ENCODE results near the gene APBB3.
A peak's percentile ranks its signal among the peaks of the same experiment; 100 is the strongest.

APBB3 gene

DNA sequence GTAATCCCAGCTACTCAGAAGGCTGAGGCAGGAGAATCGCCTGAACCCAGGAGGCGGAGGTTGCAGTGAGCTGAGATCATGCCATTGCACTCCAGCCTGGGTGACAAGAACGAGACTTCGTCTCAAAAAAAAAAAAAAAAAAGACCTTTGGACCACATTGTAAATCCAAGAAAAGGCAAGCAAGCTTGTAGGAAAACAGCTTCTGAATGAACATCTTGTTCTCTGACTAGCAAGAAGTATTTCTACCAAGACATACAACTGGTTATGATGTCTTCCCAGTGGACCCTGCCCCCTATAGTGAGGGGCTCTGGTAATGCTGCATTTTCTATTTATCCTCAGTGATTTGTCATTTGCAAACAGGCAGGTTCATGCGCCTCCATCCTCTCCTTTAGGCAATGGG lies 21.4 kb downstream of the APBB3 start:
- peaks cover 44 to 60% of the 10 kb centered on the region in 2 donors for H3K36me3 ChIP-seq (ENCODE audit: control insufficient read depth in 1 of 2, insufficient read depth in 2 of 2, low read length in 2 of 2)
- H3K27ac ChIP-seq (ENCODE audit: low read length), result peak overlapping the region; percentile 34

DNA sequence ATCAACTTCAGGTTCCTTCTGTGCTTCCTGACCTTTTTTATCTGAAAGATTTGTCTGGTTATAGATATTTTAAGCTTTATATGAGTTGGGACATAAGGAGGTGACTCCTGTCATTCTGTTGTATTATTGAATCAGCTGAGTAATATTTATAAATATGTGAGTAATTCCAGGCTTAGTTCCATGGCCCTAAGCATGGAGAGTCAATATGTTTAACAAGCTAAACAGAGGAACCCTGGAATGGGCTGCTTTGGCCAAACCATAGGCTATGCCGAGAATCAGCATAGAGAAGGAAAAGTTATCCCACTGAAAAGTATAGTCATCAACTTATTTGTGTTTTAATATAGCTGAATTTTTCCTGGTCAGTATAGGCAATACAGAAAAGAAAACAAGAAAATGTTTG lies 24.2 kb downstream of the APBB3 start:
- H3K36me3 ChIP-seq (ENCODE audit: control insufficient read depth in 1 of 2, insufficient read depth in 2 of 2, low read length in 2 of 2), result peaks cover 52 to 72% of the 10 kb centered on the region in 2 donors
- no peaks in the 10 kb centered on the region for H3K27me3 ChIP-seq (ENCODE audit: low read depth, low read length)

More for the DNA sequence above, 21.4 kb downstream of the APBB3 start:
- no peaks in the 10 kb centered on the region for H3K9me3 ChIP-seq (ENCODE audit: control insufficient read depth in 1 of 2, low read length in 2 of 2)
- no peak overlapping the region for H3K4me3 ChIP-seq (ENCODE audit: low read depth in 1 of 2, low read length in 2 of 2)
- H3K27me3 ChIP-seq (ENCODE audit: low read depth, low read length), result no peaks in the 10 kb centered on the region
- peaks cover 11 to 13% of the 10 kb centered on the region in 2 donors for H3K4me1 ChIP-seq (ENCODE audit: control insufficient read depth in 1 of 2, insufficient read depth in 2 of 2, low read length in 2 of 2)

DNA sequence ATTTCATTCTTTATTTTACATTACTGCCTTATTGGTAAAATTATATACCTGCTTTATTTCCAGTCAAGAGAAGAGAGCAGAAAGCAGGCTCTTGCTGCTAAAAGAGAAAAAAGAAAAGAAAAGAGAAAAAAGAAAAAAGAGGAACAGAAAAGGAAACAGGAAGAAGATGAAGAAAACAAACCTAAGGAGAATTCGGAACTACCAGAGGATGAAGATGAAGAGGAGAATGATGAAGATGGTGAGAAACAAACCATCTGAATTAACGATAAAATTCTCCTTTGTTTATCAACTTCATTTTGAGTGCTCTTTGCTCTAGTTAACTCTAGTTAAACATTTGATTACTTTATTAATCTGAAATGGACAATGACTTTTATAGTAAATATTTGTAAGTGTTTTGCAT lies 40.4 kb downstream of the APBB3 start:
- H3K4me3 ChIP-seq (ENCODE audit: low read depth in 1 of 2, low read length in 2 of 2), result no peak overlapping the region

More for the DNA sequence above, 24.2 kb downstream of the APBB3 start:
- Histone ChIP-seq H3K4me1 (ENCODE audit: control insufficient read depth in 1 of 2, insufficient read depth in 2 of 2, low read length in 2 of 2) (no peaks in the 10 kb centered on the region), H3K4me3 (ENCODE audit: low read depth in 1 of 2, low read length in 2 of 2) (no peak overlapping the region), H3K9me3 (ENCODE audit: control insufficient read depth in 1 of 2, low read length in 2 of 2) (no peaks in the 10 kb centered on the region), H3K27ac (ENCODE audit: low read length) (no peak overlapping the region)

DNA sequence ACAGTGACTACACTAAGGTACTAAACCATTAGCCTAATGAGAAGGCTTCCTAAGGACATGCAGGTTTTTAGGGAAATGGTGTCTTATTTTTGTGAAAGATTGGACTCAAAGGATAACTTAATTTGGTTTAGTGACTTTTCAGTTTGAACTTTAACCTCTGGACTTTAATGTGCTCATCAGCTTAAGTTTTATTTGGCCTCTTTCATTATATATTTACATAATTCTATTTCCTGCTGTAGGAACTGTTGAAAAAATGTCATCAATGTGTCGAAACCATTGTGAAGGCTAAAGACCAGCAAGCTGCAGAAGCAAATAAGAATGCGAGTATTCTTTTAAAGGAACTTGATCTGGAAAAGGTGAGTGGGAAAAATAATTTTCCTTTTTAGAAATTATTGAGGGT lies 51.3 kb downstream of the APBB3 start:
- Histone ChIP-seq H3K4me1 (ENCODE audit: control insufficient read depth in 1 of 2, insufficient read depth in 2 of 2, low read length in 2 of 2) (no peaks in the 10 kb centered on the region), H3K27ac (ENCODE audit: low read length) (no peak overlapping the region), H3K4me3 (ENCODE audit: low read depth in 1 of 2, low read length in 2 of 2) (no peak overlapping the region), H3K27me3 (ENCODE audit: low read depth, low read length) (no peaks in the 10 kb centered on the region), H3K36me3 (ENCODE audit: control insufficient read depth in 1 of 2, insufficient read depth in 2 of 2, low read length in 2 of 2) (peaks cover 26 to 57% of the 10 kb centered on the region in 2 donors), H3K9me3 (ENCODE audit: control insufficient read depth in 1 of 2, low read length in 2 of 2) (no peaks in the 10 kb centered on the region)

More for the DNA sequence above, 40.4 kb downstream of the APBB3 start:
- Histone ChIP-seq H3K4me1 (ENCODE audit: control insufficient read depth in 1 of 2, insufficient read depth in 2 of 2, low read length in 2 of 2) (no peaks in the 10 kb centered on the region), H3K36me3 (ENCODE audit: control insufficient read depth in 1 of 2, insufficient read depth in 2 of 2, low read length in 2 of 2) (peaks cover 40 to 43% of the 10 kb centered on the region in 2 donors), H3K27ac (ENCODE audit: low read length) (no peak overlapping the region), H3K9me3 (ENCODE audit: control insufficient read depth in 1 of 2, low read length in 2 of 2) (no peaks in the 10 kb centered on the region), H3K27me3 (ENCODE audit: low read depth, low read length) (no peaks in the 10 kb centered on the region)

DNA sequence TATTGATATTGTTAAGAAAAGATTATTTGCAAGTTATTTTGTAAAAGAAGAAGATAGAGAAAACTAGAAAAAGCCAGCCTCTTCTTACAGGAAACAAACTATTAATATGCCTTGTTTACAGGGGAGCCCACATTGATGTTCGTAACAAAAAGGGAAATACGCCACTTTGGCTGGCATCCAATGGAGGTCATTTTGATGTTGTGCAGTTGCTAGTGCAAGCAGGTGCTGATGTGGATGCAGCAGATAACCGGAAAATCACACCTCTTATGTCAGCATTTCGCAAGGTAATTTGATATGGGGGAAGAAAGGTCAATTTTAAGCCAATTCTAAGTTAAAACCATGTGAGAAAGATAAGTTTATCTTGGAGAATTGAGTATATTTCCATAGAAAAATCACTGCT lies 54.5 kb downstream of the APBB3 start:
- no peaks in the 10 kb centered on the region for H3K9me3 ChIP-seq (ENCODE audit: control insufficient read depth in 1 of 2, low read length in 2 of 2)
- H3K4me3 ChIP-seq (ENCODE audit: low read depth in 1 of 2, low read length in 2 of 2), result no peak overlapping the region
- H3K27ac ChIP-seq (ENCODE audit: low read length), result no peak overlapping the region
- H3K36me3 ChIP-seq (ENCODE audit: control insufficient read depth in 1 of 2, insufficient read depth in 2 of 2, low read length in 2 of 2), result peaks cover 53 to 77% of the 10 kb centered on the region in 2 donors
- no peaks in the 10 kb centered on the region for H3K27me3 ChIP-seq (ENCODE audit: low read depth, low read length)
- H3K4me1 ChIP-seq (ENCODE audit: control insufficient read depth in 1 of 2, insufficient read depth in 2 of 2, low read length in 2 of 2), result no peaks in the 10 kb centered on the region

Measured in muscle layer of duodenum (tissue), 2 donors.